ENCODE measurements around the gene DOCK6.

DOCK6 gene

GRCh38 chr19:11242864-11243797, 19.2 kb downstream of the DOCK6 start:
- DNase-seq (ENCODE audit: low read depth), result peak; percentile 80
- TF ChIP-seq CTCF (IDR thresholded peaks at IDR 0.05; ENCODE audit: insufficient read depth, low read depth, low read length, missing control alignments), result peak; percentile 64
- H3K4me3 ChIP-seq (ENCODE audit: low read length), result no peak overlapping the region

GRCh38 chr19:11242025-11242424, 20.3 kb downstream of the DOCK6 start:
- no peak for DNase-seq (ENCODE audit: low read depth)
- no peak for TF ChIP-seq CTCF (IDR thresholded peaks at IDR 0.05; ENCODE audit: insufficient read depth, low read depth, low read length, missing control alignments)

GRCh38 chr19:11240008-11240444, 22.3 kb downstream of the DOCK6 start:
- no peak for DNase-seq (ENCODE audit: low read depth)
- H3K4me3 ChIP-seq (ENCODE audit: low read length), result no peak overlapping the region
- no peak for TF ChIP-seq CTCF (IDR thresholded peaks at IDR 0.05; ENCODE audit: insufficient read depth, low read depth, low read length, missing control alignments)

More at GRCh38 chr19:11242025-11242424, 20.3 kb downstream of the DOCK6 start:
- H3K4me3 ChIP-seq (ENCODE audit: low read length), result no peak overlapping the region

GRCh38 chr19:11239377-11240000, 22.8 kb downstream of the DOCK6 start, which contains the start of gene ANGPTL8:
Gene ANGPTL8 (plus strand): TSS chr19:11239619. CDS start chr19:11239638, 19 bp downstream.
- no peak for DNase-seq (ENCODE audit: low read depth)
- no peak for TF ChIP-seq CTCF (IDR thresholded peaks at IDR 0.05; ENCODE audit: insufficient read depth, low read depth, low read length, missing control alignments)
- no peak within 1 kb of the TSS for H3K4me3 ChIP-seq (ENCODE audit: low read length)

- H3K4me3 ChIP-seq (ENCODE audit: low read length), result no peak overlapping the region
- TF ChIP-seq CTCF (IDR thresholded peaks at IDR 0.05; ENCODE audit: insufficient read depth, low read depth, low read length, missing control alignments), result no peak
- no peak for DNase-seq (ENCODE audit: low read depth)
Measured at GRCh38 chr19:11238781-11239376, 23.4 kb downstream of the DOCK6 start.

GRCh38 chr19:11238041-11238440, 24.3 kb downstream of the DOCK6 start:
- DNase-seq (ENCODE audit: low read depth), result no peak
- TF ChIP-seq CTCF (IDR thresholded peaks at IDR 0.05; ENCODE audit: insufficient read depth, low read depth, low read length, missing control alignments), result no peak
- no peak overlapping the region for H3K4me3 ChIP-seq (ENCODE audit: low read length)
